HG03571 (cell line): ENCODE data around the gene OSTN.
"Not testable (repeated sequence)": the region's sequence is repeated elsewhere in the genome, so short reads cannot be mapped to it uniquely, and the experiment has no call there.

ENCODE experiments used
- ATAC-seq: cut with Tn5 transposase; IDR thresholded peaks from one replicate; pipeline ENCODE4 v1.9.1; 2021; ENCODE audit not compliant: unreplicated experiment

OSTN gene, protein sequence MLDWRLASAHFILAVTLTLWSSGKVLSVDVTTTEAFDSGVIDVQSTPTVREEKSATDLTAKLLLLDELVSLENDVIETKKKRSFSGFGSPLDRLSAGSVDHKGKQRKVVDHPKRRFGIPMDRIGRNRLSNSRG

DNA sequence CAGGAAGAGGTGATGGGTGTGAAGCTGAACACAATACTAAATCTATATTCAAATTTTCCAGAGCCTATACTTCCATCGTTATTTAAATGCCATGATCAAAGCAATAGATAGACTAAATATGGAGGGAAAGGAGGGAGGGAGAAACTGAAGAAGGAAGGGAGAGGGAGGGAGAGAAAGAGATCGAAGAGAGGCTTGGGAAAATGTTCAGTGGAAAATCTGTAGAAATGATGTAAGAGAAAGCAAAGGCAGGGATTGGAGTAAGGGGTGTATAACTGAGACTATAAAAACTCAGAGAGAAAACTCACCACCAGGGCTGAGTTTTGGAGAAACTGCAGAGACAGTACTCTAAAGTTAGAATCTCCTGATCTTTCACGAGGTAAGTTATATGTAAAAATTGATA lies at the start of gene OSTN:
OSTN (plus strand) TSS at position 310 of the 400 bp plus-strand sequence. CDS start 13,292 bp downstream, outside the sequence.
- ATAC-seq, result no peak

DNA sequence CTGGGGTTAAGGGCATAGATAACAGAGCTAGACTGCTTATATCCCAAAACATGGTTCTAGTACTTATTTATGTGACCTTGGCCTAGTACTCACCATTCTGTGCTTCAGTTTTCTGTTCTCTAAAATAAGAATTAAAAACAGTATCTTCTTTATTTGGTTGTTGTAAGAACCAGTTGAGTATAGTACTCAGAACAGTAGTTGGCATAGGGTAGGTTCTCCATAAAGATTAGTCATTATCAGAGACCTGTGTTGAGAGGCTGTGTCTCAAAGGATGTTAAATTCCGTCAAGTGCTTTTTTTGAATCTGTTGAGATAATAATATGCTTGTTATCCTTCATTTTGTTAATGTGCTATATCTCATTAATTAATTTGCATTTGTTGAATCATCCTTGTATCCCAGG lies 47.4 kb upstream of the OSTN start:
- peak; percentile 68 for ATAC-seq

DNA sequence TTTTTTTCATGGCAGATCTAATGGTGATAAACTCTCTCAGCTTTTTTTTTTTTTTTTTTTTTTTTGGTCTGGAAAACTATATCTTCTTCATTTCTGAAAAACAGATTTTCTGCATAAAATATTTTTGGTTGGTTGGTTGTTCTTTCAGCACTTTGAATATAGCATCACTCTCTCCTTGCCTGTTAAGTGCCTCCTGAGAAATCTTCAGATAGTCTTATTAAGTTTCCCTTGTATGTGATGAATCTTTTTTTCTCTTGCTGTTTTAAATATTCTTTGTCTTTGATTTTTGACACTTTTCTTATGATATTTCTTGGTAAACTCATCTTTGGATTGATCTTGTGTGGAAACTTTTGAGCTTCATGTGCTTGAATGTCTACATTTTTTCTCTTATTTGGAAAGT lies 44.2 kb upstream of the OSTN start:
- ATAC-seq, result no peak

DNA sequence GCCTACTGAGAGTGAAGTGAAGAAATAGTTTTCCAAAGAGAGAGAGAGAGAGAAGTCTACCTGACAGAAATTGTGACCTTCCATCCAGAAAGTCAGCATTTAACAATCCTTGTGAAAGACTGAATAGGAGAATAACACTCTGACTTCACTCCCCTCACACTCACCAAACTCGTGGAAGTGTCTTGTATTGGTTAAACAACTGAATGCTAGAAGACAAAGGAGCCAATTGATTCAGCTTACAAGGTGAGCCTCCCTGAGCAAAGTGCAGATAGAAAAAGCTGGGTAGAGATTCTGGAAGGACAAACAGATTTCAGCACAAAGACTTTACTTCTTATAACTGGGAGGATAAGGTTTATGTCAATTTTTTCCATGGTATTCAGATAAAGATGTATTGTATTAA lies 40.8 kb upstream of the OSTN start:
- ATAC-seq, result no peak

DNA sequence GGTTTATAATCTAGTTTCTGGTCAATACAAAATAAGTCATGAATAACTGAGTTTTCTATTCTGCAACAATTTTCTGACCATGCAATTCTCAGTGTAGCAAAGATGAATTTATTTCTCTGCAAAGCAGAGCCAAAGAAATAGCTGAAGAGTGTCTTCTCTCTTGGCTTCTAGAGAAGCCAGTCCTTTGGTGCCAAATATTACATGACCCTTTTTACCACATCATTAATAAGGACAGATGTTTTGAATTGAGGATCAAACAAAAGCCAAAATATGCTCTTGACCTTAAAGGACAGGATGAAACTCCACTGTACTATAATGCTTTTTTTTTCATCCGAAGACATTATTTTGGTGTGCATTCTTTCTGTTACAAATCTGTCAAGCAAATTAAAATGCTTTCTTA lies 40.2 kb upstream of the OSTN start:
- no peak for ATAC-seq

DNA sequence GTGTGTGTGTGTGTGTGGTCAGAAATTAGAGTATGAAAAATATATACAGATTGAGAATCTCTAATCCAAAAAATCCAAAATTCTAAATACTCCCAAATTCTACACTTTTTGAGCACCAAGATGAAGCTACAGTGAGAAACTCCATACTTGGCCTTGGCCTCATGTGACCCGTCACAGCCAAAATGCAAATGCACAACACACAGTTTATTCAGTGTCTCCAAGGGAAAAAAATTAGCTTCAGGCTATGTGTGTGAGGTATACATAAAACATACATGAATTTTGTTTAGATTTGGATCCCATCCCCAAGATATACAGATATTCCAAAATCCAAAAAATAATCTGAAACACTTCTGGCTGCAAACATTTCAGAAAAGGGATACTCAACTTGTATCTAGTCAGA lies 33.2 kb upstream of the OSTN start:
- ATAC-seq, result no peak

DNA sequence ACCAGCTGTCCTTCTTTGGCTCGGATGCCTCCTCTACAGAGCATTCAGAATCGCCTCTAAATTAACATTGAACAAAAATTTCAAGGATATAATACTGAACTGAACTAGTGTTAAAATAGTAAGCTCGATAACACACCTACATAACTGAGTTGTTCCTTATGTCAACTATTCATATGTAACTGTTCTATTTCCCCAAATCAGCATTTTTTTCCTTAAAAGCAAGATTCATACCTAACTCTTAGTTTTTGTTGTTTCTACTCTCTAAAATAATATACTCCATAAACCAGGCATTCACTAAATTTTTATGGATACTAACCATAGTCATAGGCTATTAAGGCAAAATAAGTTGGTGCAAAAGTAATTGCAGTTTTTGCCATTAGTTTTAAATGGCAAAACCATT lies 32.7 kb upstream of the OSTN start:
- no peak for ATAC-seq

DNA sequence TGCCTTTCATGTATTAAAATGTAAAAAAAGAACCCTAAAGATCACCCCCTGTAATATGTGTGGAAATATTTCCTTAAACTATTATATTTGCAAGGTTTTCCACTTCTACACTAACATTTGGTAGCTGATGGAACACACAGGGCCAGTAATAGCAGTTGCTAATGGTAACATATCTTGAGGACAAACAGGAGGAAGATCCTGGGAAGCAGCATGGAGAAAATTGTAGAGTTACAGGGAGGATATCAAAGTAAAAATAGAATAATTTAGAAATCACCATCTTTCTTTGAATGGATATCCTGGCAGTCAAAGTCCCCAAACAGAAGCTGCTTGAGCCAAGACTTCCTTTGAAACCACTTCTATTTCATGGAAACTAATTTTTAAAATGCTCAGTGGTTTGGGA lies 29.5 kb upstream of the OSTN start:
- no peak for ATAC-seq

DNA sequence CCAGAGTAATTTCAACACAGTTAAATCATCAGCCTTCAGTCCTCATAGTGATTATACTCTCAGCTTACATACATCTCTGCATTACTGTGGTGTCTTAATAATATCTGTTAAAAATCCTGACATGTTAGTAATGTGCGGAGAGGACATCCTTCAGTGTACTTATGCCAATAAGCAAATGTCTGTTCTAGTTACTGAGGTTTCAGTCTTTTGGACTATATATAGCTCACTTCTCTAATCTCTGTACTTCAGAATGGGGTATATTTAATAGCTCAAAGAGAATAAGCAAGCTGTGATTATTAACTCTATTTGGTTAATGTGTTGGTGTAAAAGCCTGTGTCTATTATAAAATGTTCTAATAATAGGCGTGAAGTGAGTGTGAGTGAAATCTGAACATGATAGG lies 28.9 kb upstream of the OSTN start:
- ATAC-seq, result no peak

DNA sequence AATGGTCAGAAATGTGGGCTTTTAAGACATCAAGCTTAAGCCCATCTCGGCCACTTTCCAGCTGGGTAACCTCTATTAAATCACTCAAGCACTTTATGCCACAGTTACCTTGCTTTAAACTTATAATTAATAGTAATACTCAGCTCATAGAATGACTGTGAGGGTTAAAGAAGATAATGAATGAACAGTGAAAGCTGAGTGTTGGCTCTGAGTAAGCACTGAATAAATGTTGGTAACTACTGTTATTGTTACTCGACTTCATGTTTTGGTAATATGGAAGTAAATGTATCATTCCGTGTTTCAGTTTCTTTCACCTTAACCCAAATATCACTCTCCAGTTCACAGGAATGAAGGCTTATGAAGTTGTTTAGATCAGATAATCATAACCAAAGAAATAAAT lies 23.9 kb upstream of the OSTN start:
- no peak for ATAC-seq

DNA sequence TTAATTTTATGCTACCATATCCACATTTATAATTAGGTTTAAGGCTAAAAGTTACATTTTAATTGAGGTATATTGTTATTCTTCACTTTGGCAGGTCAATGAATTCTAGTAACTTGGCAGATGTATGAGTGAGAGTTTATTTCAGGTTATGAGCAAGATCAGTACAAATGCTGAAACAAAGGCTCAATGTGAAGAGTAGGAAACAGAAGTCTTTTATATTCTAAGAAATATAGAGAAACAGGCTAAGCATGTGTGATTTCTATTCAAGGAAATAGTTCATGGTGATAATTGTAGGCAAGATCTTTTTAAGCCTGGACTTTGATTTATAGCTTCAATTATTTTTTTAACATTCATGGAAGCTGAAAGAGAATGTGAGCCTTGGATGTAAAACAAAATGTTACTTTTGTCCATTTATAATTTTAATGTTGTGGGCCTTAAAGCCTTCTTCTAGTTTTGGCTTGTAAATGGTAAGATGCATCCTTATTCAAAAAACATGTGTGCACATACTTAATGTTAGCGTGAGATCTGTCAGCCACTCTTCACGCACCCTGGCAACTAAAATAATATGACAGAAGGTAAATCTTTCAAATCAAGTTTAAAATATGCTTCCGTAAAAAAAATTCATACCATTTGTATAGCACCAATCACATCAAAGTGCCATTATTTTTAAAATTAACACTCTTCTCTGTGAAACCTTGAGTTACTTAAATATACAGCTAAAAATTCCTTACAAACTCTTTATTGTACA lies 22.8 kb upstream of the OSTN start:
- no peak for ATAC-seq

DNA sequence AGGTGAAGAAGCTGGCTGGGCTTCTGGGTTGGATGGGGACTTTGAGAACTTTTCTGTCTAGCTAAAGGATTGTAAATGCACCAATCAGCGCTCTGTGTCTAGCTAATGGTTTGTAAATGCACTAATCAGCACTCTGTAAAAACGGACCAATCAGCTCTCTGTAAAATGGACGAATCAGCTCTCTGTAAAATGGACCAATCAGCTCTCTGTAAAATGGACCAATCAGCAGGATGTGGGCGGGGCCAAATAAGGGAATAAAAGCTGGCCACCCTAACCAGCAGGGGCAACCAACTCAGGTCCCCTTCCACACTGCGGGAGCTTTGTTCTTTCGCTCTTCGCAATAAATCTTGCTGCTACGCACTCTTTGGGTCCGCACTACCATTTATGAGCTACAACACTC lies 13.7 kb upstream of the OSTN start:
- not testable (repeated sequence) for ATAC-seq

DNA sequence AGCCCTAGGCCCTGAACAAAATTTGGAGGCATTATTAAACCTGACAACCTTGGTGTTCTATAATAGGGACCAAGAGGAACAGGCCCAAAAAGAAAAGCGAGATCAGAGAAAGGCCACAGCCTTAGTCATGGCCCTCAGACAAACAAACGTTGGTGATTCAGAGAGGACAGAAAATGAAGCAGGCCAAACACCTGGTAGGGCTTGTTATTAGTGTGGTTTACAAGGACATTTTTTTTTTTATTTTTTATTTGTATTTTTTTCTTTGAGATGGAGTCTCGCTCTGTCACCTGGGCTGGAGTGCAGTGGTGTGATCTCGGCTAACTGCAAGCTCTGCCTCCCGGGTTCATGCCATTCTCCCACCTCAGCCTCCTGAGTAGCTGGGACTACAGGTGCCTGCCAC lies 10.8 kb upstream of the OSTN start:
- ATAC-seq, result not testable (repeated sequence)

DNA sequence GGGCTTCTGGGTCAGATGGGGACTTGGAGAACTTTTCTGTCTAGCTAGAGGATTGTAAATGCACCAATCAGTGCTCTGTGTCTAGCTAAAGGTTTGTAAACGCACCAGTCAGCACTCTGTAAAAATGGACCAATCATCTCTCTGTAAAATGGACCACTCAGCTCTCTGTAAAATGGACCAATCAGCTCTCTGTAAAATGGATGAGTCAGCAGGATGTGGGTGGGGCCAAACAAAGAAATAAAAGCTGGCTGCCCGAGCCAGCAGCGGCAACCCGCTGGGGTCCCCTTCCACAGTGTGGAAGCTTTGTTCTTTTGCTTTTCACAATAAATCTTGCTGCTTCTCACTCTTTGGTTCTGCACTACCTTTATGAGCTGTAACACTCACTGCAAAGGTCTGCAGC lies 6.8 kb upstream of the OSTN start:
- not testable (repeated sequence) for ATAC-seq

DNA sequence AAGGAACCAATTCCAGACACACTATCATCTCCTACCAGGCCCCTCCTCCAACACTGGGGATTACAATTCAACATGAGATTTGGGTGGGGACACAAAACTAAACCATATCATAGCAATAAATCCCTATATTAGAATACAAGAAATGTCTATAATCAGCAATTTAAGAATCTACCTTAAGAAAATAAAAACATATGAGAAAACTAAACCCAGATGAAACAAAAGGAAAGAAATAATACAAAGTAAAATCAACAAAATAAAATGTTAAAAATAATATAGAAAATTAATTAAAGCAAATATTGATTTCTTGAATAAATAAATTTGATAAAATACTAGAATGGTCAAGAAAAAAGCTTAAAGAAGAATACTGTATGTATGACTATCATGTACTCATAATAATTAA lies 6.1 kb upstream of the OSTN start:
- ATAC-seq, result no peak

DNA sequence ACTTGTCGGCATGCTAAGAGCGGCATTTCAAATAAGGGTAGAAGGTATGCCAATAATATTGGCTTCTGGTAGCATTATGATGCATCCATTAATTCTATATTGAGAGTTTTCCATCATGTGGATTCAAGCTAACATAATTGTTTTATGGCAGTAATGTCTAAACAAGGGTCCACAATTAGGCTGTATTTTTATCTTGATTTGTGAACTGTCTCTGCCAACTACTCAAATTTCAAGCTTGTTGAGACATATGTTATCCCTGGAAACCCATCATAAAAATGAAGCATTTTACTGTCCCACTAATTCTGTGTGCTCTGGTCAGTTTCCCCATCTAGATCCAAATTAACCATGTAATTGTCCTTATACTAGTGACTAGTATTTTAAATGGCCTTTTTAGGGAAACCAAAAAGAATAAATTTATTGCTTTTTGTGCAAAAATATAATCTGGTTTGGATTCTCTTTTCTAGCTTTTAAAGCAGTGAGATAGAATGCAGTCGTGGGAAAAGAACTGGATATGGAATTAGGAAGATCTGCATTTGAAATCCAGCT lies 1.2 kb upstream of the OSTN start:
- ATAC-seq, result no peak

DNA sequence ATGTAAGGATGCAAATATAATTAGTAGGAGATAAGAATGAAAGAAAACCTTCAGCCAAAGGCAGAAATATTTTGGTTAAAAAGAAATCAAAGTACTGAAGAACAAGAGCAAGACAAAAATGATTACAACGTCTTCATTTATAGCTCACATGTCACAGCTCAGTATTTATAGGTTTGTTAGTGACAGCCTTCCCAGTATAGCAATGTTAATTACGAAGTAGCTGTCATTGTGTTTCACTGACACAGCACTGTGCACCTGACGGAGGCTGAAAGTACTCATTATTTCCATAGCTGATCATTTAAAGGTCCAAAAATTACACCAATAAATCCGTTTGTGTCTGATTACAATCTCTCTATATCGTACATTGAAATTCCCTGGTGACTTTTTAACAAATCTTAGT lies 561 bp upstream of the OSTN start:
- no peak for ATAC-seq

DNA sequence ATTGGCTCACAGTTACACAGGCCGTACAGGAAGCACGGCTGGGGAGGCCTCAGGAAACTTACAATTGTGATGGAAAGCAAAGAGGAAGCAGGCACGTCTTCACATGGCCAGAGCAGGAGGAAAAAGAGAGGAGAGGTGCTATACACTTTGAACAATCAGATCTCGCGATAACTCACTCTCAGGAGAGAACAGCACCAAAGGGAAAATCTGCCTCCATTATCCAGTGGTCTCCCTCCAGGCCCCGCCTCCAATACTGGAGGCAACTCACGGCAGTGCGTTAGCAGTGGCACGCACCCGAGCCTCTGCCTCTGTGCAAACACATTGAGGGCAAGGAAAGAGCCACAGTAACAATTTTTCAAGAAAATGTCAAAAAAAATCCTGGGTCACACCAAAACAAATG lies 11.0 kb downstream of the OSTN start:
- no peak for ATAC-seq

DNA sequence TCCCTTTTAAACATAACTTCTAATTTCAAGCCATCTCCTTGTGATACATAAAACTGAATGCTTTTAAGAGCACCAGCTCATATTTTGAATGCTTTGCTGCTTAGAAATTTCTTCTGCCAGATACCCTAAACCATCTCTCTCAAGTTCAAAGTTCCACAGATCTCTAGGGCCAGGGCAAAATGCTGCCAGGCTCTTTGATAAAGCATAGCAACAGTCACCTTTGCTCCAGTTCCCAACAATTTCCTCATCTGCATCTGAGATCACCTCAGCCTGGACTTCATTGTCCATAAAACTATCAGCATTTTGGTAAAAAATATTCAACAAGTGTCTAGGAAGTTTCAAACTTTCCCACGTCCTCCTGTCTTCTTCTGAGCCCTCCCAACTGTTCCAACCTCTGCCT lies 17.5 kb downstream of the OSTN start:
- ATAC-seq, result no peak

DNA sequence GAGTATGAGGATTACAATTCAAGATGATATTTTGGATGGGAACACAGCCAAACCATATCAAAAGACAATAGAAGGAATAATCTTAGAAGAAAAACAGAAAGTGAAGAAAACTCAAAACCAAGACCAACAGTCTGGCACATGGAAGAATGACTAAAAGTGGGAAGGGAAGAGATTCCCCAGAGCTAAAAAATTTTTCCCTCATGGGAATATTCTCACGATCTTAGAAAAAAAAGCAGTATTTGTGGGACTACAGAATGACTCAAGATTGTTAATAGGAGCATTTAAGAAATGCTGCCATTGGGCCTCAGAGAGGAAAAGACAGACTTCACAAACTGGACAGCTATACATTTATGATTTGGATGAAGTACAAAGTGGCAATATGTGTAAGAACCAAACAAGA lies 18.3 kb downstream of the OSTN start:
- ATAC-seq, result no peak

DNA sequence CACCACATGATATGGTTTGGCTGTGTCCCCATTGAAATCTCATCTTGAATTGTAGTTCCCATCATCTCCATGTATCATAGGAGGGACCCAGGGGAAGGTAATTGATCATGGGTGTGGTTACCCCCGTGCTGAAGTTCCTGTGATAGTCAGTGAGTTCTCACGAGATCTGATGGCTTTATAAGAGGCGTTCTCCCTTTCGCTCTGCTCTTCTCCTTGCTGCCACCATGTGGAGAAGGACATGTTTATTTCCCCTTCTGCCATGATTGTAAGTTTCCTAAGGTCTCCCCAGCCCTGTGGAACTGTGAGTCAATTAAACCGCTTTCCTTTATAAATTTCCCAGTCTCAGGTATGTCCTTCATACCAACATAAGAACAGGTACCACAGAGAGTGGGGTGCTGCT lies 21.9 kb downstream of the OSTN start:
- no peak for ATAC-seq

DNA sequence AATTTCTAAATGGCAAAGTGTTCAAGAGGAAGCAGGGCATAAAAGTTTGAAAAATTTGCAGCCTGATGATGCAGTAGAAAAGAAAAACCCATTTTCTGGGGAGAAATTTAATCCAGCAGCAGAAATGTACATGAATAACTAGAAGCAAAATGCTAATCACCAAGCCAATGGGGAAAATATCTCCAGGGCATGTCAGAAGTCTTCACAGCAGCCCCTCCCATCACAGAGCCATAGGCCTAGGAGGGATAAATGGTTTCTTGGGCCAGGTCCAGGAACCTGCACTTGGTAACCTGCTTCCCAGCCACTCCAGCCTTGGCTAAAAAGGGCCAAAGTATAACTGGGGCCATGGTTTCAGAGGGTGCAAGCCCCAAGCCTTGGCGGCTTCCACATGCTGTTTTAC lies 22.6 kb downstream of the OSTN start:
- no peak for ATAC-seq

DNA sequence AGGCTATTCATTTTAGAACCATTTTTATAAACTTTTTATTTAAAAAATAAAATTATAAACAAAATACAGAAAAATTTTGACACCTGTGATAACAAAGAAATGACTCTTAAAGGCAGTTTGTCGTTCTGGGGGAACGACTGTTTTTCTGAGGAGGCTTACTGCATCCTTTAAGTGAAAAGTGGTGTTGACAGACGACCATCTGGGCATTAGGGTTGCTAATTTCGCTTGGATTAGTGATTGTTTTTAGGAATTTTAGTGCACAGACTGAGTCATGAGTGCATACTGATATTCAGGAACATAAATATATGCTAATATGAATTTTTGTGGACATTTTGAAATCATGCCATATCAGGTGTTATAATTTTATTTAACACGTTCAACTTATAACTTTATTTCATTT lies 28.5 kb downstream of the OSTN start:
- no peak for ATAC-seq
